ENCODE data around the gene MFRP. TPM values are rescaled to one million over a fixed set of nuclear protein-coding genes. Genes with fewer than 3 reads are reported as not detected.
A peak's percentile ranks its signal among the peaks of the same experiment; 100 is the strongest.

MFRP gene
- total and polyA plus RNA-seq, 10 of the 15 experiments (the other 5 are each of a cell fraction or from before 2014, with no cell fraction given): not detected

DNA sequence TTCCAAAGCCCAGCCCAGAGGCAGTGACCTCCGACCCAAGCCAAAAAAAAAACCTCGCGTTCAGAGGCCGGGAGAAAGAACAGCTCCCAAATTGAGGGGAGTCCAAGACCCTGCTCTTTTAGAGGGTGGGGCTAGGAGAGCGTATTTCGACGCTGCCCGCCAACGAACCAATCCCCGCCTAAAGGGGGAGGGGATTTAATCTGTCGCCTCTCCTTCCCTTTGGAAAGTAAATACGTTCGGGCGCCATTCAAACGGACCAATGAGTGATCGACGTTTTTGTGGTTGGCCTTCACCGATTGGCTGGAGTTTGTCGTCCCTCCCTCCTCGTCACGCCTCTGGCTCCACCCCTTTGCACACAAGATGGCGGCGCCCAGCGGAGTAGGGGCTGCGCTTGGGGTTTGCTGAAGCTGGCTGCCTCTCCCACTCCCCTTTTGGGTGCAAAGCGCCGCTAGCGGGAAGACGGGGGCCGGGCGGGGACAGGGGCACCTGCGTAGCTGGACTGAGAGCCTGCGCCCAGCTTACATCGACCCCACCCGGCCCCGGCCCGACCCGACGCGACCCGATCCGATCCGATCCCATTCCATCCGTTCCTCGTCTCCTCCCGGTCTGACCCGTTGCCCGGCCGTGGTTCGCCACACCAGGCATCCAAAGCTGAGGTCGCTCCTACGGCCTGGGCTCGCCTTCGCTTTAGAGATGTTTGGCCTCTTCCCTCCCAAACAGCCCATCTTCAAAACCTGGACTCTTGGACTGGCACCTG lies 12.2 kb downstream of the MFRP start, which contains the start of gene RNF26 (continued):
- TF ChIP-seq, protein P1, sequence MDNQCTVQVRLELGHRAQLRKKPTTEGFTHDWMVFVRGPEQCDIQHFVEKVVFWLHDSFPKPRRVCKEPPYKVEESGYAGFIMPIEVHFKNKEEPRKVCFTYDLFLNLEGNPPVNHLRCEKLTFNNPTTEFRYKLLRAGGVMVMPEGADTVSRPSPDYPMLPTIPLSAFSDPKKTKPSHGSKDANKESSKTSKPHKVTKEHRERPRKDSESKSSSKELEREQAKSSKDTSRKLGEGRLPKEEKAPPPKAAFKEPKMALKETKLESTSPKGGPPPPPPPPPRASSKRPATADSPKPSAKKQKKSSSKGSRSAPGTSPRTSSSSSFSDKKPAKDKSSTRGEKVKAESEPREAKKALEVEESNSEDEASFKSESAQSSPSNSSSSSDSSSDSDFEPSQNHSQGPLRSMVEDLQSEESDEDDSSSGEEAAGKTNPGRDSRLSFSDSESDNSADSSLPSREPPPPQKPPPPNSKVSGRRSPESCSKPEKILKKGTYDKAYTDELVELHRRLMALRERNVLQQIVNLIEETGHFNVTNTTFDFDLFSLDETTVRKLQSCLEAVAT (IDR thresholded peaks at IDR 0.05): no peak
- TF ChIP-seq YBX1 (IDR thresholded peaks at IDR 0.05) (no peak), POLR2AphosphoS5 (IDR thresholded peaks at IDR 0.05; ENCODE audit: low read length) (peak; percentile 79), SMAD1 (IDR thresholded peaks at IDR 0.05; ENCODE audit: low read depth, partially characterized antibody) (no peak), STAT1 (conservative IDR thresholded peaks at IDR 0.05) (no peak), IRF4 (IDR thresholded peaks at IDR 0.05; ENCODE audit: low read depth, low read length) (no peak), SUPT20H (IDR thresholded peaks at IDR 0.05; ENCODE audit: borderline replicate concordance, control insufficient read depth, low read depth, low read length) (no peak), EP300 (IDR thresholded peaks at IDR 0.05; ENCODE audit: borderline replicate concordance in 1 of 2, control insufficient read depth in 1 of 2, low read depth in 2 of 2, low read length in 2 of 2) (no peak), RAD51 (IDR thresholded peaks at IDR 0.05) (no peak), ZNF384 (IDR thresholded peaks at IDR 0.05; ENCODE audit: borderline replicate concordance, low read depth, low read length) (no peak), POLR2A (IDR thresholded peaks at IDR 0.05; ENCODE audit: low read depth, low read length) (peak; percentile 91), SP1 (IDR thresholded peaks at IDR 0.05; ENCODE audit: low read depth, low read length) (peak; percentile 97), KLF5 (IDR thresholded peaks at IDR 0.05; ENCODE audit: partially characterized antibody) (peak; percentile 17), MTA2 (IDR thresholded peaks at IDR 0.05; ENCODE audit: low read depth) (no peak), CHD1 (IDR thresholded peaks at IDR 0.05; ENCODE audit: low read depth, low read length) (no peak), CREM (IDR thresholded peaks at IDR 0.05; ENCODE audit: low read depth) (peak; percentile 88), MXI1 (IDR thresholded peaks at IDR 0.05; ENCODE audit: low read depth, low read length) (peak; percentile 92), RAD21 (IDR thresholded peaks at IDR 0.05; ENCODE audit: insufficient read depth, low read depth, low read length) (no peak), CBFB (IDR thresholded peaks at IDR 0.05; ENCODE audit: low read depth) (peak; percentile 68), STAT3 (IDR thresholded peaks at IDR 0.05; ENCODE audit: low read depth, low read length) (no peak), NFXL1 (IDR thresholded peaks at IDR 0.05; ENCODE audit: borderline replicate concordance) (no peak), KDM1A (IDR thresholded peaks at IDR 0.05; ENCODE audit: borderline replicate concordance) (no peak), CHD2 (IDR thresholded peaks at IDR 0.05; ENCODE audit: borderline replicate concordance, low read depth, low read length) (peak; percentile 88; the same call in 1 of the 2 replicates)
- TF ChIP-seq, protein P2, sequence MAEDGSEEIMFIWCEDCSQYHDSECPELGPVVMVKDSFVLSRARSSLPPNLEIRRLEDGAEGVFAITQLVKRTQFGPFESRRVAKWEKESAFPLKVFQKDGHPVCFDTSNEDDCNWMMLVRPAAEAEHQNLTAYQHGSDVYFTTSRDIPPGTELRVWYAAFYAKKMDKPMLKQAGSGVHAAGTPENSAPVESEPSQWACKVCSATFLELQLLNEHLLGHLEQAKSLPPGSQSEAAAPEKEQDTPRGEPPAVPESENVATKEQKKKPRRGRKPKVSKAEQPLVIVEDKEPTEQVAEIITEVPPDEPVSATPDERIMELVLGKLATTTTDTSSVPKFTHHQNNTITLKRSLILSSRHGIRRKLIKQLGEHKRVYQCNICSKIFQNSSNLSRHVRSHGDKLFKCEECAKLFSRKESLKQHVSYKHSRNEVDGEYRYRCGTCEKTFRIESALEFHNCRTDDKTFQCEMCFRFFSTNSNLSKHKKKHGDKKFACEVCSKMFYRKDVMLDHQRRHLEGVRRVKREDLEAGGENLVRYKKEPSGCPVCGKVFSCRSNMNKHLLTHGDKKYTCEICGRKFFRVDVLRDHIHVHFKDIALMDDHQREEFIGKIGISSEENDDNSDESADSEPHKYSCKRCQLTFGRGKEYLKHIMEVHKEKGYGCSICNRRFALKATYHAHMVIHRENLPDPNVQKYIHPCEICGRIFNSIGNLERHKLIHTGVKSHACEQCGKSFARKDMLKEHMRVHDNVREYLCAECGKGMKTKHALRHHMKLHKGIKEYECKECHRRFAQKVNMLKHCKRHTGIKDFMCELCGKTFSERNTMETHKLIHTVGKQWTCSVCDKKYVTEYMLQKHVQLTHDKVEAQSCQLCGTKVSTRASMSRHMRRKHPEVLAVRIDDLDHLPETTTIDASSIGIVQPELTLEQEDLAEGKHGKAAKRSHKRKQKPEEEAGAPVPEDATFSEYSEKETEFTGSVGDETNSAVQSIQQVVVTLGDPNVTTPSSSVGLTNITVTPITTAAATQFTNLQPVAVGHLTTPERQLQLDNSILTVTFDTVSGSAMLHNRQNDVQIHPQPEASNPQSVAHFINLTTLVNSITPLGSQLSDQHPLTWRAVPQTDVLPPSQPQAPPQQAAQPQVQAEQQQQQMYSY (CRISPR knock-in tag; IDR thresholded peaks at IDR 0.05): no peak
- TF ChIP-seq, protein P3, sequence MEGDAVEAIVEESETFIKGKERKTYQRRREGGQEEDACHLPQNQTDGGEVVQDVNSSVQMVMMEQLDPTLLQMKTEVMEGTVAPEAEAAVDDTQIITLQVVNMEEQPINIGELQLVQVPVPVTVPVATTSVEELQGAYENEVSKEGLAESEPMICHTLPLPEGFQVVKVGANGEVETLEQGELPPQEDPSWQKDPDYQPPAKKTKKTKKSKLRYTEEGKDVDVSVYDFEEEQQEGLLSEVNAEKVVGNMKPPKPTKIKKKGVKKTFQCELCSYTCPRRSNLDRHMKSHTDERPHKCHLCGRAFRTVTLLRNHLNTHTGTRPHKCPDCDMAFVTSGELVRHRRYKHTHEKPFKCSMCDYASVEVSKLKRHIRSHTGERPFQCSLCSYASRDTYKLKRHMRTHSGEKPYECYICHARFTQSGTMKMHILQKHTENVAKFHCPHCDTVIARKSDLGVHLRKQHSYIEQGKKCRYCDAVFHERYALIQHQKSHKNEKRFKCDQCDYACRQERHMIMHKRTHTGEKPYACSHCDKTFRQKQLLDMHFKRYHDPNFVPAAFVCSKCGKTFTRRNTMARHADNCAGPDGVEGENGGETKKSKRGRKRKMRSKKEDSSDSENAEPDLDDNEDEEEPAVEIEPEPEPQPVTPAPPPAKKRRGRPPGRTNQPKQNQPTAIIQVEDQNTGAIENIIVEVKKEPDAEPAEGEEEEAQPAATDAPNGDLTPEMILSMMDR (IDR thresholded peaks at IDR 0.05 in 2 of 3, conservative IDR thresholded peaks at IDR 0.05 in 1 of 3; ENCODE audit: control insufficient read depth in 2 of 3, extremely low read depth in 1 of 3, insufficient read depth in 1 of 3, low read depth in 3 of 3, low read length in 3 of 3): no peak
